K562 (cell line): Measurements from ENCODE around the gene PRND. TPM values are rescaled to one million over a fixed set of nuclear protein-coding genes. Genes with fewer than 3 reads are reported as not detected.
A peak's percentile ranks its signal among the peaks of the same experiment; 100 is the strongest.

Experiments
- ATAC-seq: fragments of 200-7000 bp; cut with Tn5 transposase; 3 replicates; pipeline ENCODE4 v1.9.1; 2020; ENCODE audit warnings: moderate library complexity
- BruUV-seq: library from RNA; stranded (reverse); fragments of 400-500 nt; replicated peaks from 2 replicates; lab custom pipeline; 2021; lab: Mats Ljungman, UMichigan
- CTCF ChIA-PET: fragments of 300-600 bp; formaldehyde crosslinking; extraction: SDS; loops from one replicate; lab custom pipeline; 2021; ENCODE audit warnings: low intra/inter-chr PET ratio; lab: Yijun Ruan, JAX
- POLR2A ChIA-PET: fragments of 300-600, 350-650 bp; sonication (Branson Sonifier 250); formaldehyde crosslinking; extraction: SDS; loops from one replicate; lab custom pipeline; 2021; ENCODE audit warnings: antibody characterized with exemption, inconsistent platforms; lab: Yijun Ruan, JAX
- DNase-seq, 4 experiments: peaks; one replicate each; pipeline versions ENCODE4 v3.0.0 to v3.0.0-alpha.2; 2011 to 2018; ENCODE audit warnings: low spot score in 3 of 4, mixed read lengths in 3 of 4; ENCODE audit errors: extremely low read depth in 1 of 4
- FAIRE-seq: peaks from 2 replicates; lab custom pipeline; 2011; peaks lifted over from hg19 to GRCh38; lab: Jason Lieb, UNC
- H2AFZ ChIP-seq: 2 replicates; pipeline ENCODE4 v1.6.0; 2011; ENCODE audit warnings: low read depth, low read length, control low read depth, inconsistent platforms
- H3K27ac ChIP-seq: fragments of 200-600 bp; 3 replicates; pipeline ENCODE4 v1.8.0; 2011; ENCODE audit warnings: low read depth, mild to moderate bottlenecking, control low read depth, inconsistent platforms, low read length, moderate library complexity, mixed read lengths; ENCODE audit errors: extremely low read depth
- H3K27me3 ChIP-seq, 2 experiments: fragments of 300-600 bp in 1 of 2; 2 replicates in 1 of 2; 3 replicates in 1 of 2; pipeline versions ENCODE4 v1.6.0 to v1.8.0; 2011; ENCODE audit warnings: inconsistent platforms in 2 of 2, low read length in 2 of 2, mild to moderate bottlenecking in 1 of 2, mixed read lengths in 1 of 2, moderate library complexity in 1 of 2; ENCODE audit not compliant: control insufficient read depth in 2 of 2, insufficient read depth in 2 of 2
- H3K36me3 ChIP-seq: fragments of 300-600 bp; 3 replicates; pipeline ENCODE4 v1.8.0; 2011; ENCODE audit warnings: mild to moderate bottlenecking, low read length, inconsistent platforms; ENCODE audit not compliant: control insufficient read depth, insufficient read depth
- H3K4me1 ChIP-seq, 2 experiments: fragments of 200-600 bp in 1 of 2; replicated peaks in 1 of 2; 2 replicates in 1 of 2; 3 replicates in 1 of 2; pipeline versions ENCODE4 v1.5.1 to v1.8.0; 2011; ENCODE audit warnings: inconsistent platforms in 2 of 2, low read length in 2 of 2, mild to moderate bottlenecking in 1 of 2, mixed read lengths in 1 of 2, moderate library complexity in 1 of 2; ENCODE audit not compliant: control insufficient read depth in 2 of 2, insufficient read depth in 2 of 2
- H3K4me2 ChIP-seq: 2 replicates; pipeline ENCODE4 v1.6.1; 2011; ENCODE audit warnings: low read length, control low read depth, inconsistent platforms, mixed read lengths; ENCODE audit not compliant: insufficient read depth
- H3K4me3 ChIP-seq: fragments of 200-600 bp; sonication (generic), shearing (Covaris generic); 2 replicates; pipeline ENCODE4 v1.5.1; 2016; ENCODE audit warnings: control low read depth, inconsistent platforms
- H3K79me2 ChIP-seq: fragments of 200-600 bp; 3 replicates; pipeline ENCODE4 v1.8.0; 2011; ENCODE audit warnings: low read length, inconsistent platforms; ENCODE audit not compliant: control insufficient read depth, insufficient read depth
- H3K9ac ChIP-seq, 2 experiments: 2 replicates each; pipeline versions ENCODE4 v1.6.0 to v1.6.1; 2011; ENCODE audit warnings: low read depth in 2 of 2, low read length in 2 of 2, control low read depth in 1 of 2, inconsistent platforms in 1 of 2, mild to moderate bottlenecking in 1 of 2, mixed read lengths in 1 of 2; ENCODE audit not compliant: insufficient read depth in 1 of 2
- H3K9me1 ChIP-seq: one replicate; pipeline ENCODE4 v1.6.0; 2011; ENCODE audit warnings: inconsistent platforms, mild to moderate bottlenecking, low read length, moderate library complexity; ENCODE audit not compliant: control insufficient read depth, insufficient read depth
- H3K9me3 ChIP-seq: replicated peaks from 2 replicates; pipeline ENCODE4 v1.5.1; 2011; ENCODE audit warnings: low read depth, low read length, inconsistent platforms; ENCODE audit not compliant: control insufficient read depth, insufficient read depth
- H4K20me1 ChIP-seq: replicated peaks from 2 replicates; pipeline ENCODE4 v1.6.1; 2011; ENCODE audit warnings: low read length, inconsistent platforms, mixed read lengths; ENCODE audit not compliant: control insufficient read depth, insufficient read depth
- ARID1B ChIP-seq: fragments of 450-650 bp; IDR thresholded peaks from 2 replicates; pipeline ENCODE4 v1.6.1; 2016; ENCODE audit warnings: antibody characterized with exemption, mild to moderate bottlenecking, inconsistent platforms
- EP400 ChIP-seq: fragments of 450-650 bp; IDR thresholded peaks from 2 replicates; pipeline ENCODE4 v1.6.1; 2017; ENCODE audit warnings: antibody characterized with exemption, mild to moderate bottlenecking, moderate library complexity
- KAT7 ChIP-seq: sonication (generic); formaldehyde crosslinking; IDR thresholded peaks from 2 replicates; pipeline ENCODE4 v1.8.0; 2022; ENCODE audit warnings: missing genetic modification reagents, mild to moderate bottlenecking, borderline replicate concordance
- MITF ChIP-seq: IDR thresholded peaks from 2 replicates; pipeline ENCODE4 v1.6.1; 2014; ENCODE audit warnings: antibody characterized with exemption
- NFIC ChIP-seq: fragments of 450-650 bp; IDR thresholded peaks from 2 replicates; pipeline ENCODE4 v1.6.1; 2017; ENCODE audit warnings: mild to moderate bottlenecking, inconsistent platforms
- POLR2AphosphoS5 ChIP-seq: IDR thresholded peaks from 2 replicates; pipeline ENCODE4 v1.6.1; 2011; ENCODE audit warnings: mild to moderate bottlenecking, low read depth, low read length, moderate library complexity; ENCODE audit not compliant: control insufficient read depth, insufficient read depth
- RBM22 ChIP-seq: fragments of 200-400 bp; formaldehyde crosslinking; IDR thresholded peaks from 2 replicates; pipeline ENCODE4 v1.6.1; 2018; ENCODE audit warnings: low read length, low read depth; ENCODE audit not compliant: poor library complexity, severe bottlenecking
- SMARCA4 ChIP-seq: fragments of 450-650 bp; IDR thresholded peaks from 2 replicates; pipeline ENCODE4 v1.6.1; 2016
- SMARCE1 ChIP-seq: fragments of 450-650 bp; IDR thresholded peaks from 2 replicates; pipeline ENCODE4 v1.7.1; 2016; ENCODE audit warnings: mild to moderate bottlenecking
- TCF7 ChIP-seq: sonication (generic); IDR thresholded peaks from 2 replicates; pipeline ENCODE4 v1.6.1; 2016; ENCODE audit warnings: antibody characterized with exemption, borderline replicate concordance
- ZNF316 ChIP-seq: fragments of 450-650 bp; IDR thresholded peaks from 2 replicates; pipeline ENCODE4 v1.6.1; 2016
- ZNF408 ChIP-seq: fragments of 250-450 bp; sonication (Bioruptor Pico); IDR thresholded peaks from 2 replicates; pipeline ENCODE4 v1.4.0; 2020; ENCODE audit warnings: low read depth, mild to moderate bottlenecking, moderate library complexity
- ZNF584 ChIP-seq: fragments of 200-800 bp; sonication (Bioruptor generic); IDR thresholded peaks from 2 replicates; pipeline ENCODE4 v1.6.1; 2016; ENCODE audit warnings: low read depth, mild to moderate bottlenecking, missing genetic modification characterization, missing compliant biosample characterization
- WGBS: fragments of 100-300 bp; shearing (Covaris generic); methylation state at CpG from one replicate; pipeline ENCODE4 v1.1.6; 2016; ENCODE audit warnings: low coverage, mixed read lengths; ENCODE audit not compliant: insufficient coverage; ENCODE audit errors: missing lambda C conversion rate; 5-methylcytosine and 5-hydroxymethylcytosine counted together
- in situ Hi-C: fragments of 300-500 bp; cut with MboI; formaldehyde crosslinking; loops from 4 replicates; pipeline ENCODE4 v1.15.0; 2018; ENCODE audit warnings: inconsistent platforms, mixed read lengths
- intact Hi-C: fragments of 100-400 bp; cut with micrococcal nuclease; formaldehyde crosslinking; loops from 2 replicates; pipeline ENCODE4 v1.14.2; 2022
- polyA plus RNA-seq, 8 experiments: library from polyadenylated mRNA; depleted of rRNA in 4 of 8; stranded (reverse) in 5 of 8; unstranded in 3 of 8; fragments of >200 nt; fragmentation: Nextera tagmentation in 2 of 8; fragmentation: Illumina TruSeq in 1 of 8; extraction: Ambion mirVana in 2 of 8; extraction: Trizol in 1 of 8; gene quantifications; 2 replicates each; pipeline versions ENCODE4 v1.2.1 to v1.2.3, GENCODE V29; 2011 to 2014; ENCODE audit warnings: inconsistent platforms in 1 of 8, missing spikeins in 1 of 8
- total RNA-seq, 7 experiments: library from RNA; depleted of rRNA in 6 of 7; stranded (reverse); fragments of >200 nt in 6 of 7; fragmentation: Illumina TruSeq in 2 of 7; extraction: Trizol in 2 of 7; gene quantifications; 2 replicates each; pipeline versions ENCODE4 v1.2.1 to v1.2.3, GENCODE V29; 2011 to 2021; ENCODE audit warnings: low replicate concordance in 1 of 7

Gene PRND
- total and polyA plus RNA-seq, 9 of the 15 experiments (the other 6 are each of a cell fraction or from before 2014, with no cell fraction given): not detected

GRCh38 chr20:4684837-4685413 is 36.8 kb upstream of the PRND start (continued):
- TF ChIP-seq MITF (no peak), KAT7 (no peak), ZNF584 (no peak), TCF7 (no peak), NFIC (0 out of 2 replicates have a peak, but pooled peaks have one; percentile 6), POLR2AphosphoS5 (no peak), ZNF408 (no peak)

GRCh38 chr20:4685923-4686221 is 35.8 kb upstream of the PRND start:
- Histone ChIP-seq H3K9ac (peak overlapping the region; percentile 78 to 93; a peak in 3 of 4 replicates), H3K79me2 (peaks cover 41% of the 10 kb centered on the region), H3K36me3 (no peaks in the 10 kb centered on the region), H3K4me3 (peak overlapping the region; percentile 80), H4K20me1 (0 out of 2 replicates have a peak, but pooled peaks cover 4% of the 10 kb centered on the region), H3K9me3 (no peaks in the 10 kb centered on the region), H2AFZ (peak overlapping the region; percentile 79), H3K4me2 (peak overlapping the region; percentile 80), H3K27ac (peak overlapping the region; percentile 86; the same call in 2 of the 3 replicates), H3K9me1 (no peaks in the 10 kb centered on the region), H3K27me3 (no peaks in the 10 kb centered on the region), H3K4me1 (peaks cover 13 to 24% of the 10 kb centered on the region in 2 experiments; a peak in 4 of 5 replicates)
- FAIRE-seq (no peak), ATAC-seq (no peak), DNase-seq (no peak)
- WGBS: 8% methylated on average over 8 of the region's 8 CpGs
- in situ Hi-C loops: no loop called here
- intact Hi-C loops: no loop called here
- TF ChIP-seq ARID1B (0 out of 2 replicates have a peak, but pooled peaks have one; percentile 42), RBM22 (no peak), ZNF316 (no peak), SMARCA4 (peak; percentile 44; the same call in 1 of the 2 replicates), EP400 (0 out of 2 replicates have a peak, but pooled peaks have one; percentile 39), SMARCE1 (0 out of 2 replicates have a peak, but pooled peaks have one; percentile 15)
- POLR2A ChIA-PET: interaction anchor here (1.5 kb wide), 1 partner anchor 8 kb away, joined by 3 read pairs; no protein-coding TSS in a partner anchor
- CTCF ChIA-PET: no interaction called here
- BruUV-seq: no TSS peak
